Measurements from ENCODE around the gene GNA14.
"Not testable (repeated sequence)": the region's sequence is repeated elsewhere in the genome, so short reads cannot be mapped to it uniquely, and the experiment has no call there.

Gene GNA14

GRCh38 chr9:77649109-77649812 lies 1.1 kb upstream of the GNA14 start:
- H3K27me3 ChIP-seq: peaks cover 0 to 16% of the 10 kb centered on the region in 2 donors
- peaks cover 0 to 21% (median 10%) of the 10 kb centered on the region in 4 donors for H3K4me1 ChIP-seq
- no peak for DNase-seq
- TF ChIP-seq, protein P1, sequence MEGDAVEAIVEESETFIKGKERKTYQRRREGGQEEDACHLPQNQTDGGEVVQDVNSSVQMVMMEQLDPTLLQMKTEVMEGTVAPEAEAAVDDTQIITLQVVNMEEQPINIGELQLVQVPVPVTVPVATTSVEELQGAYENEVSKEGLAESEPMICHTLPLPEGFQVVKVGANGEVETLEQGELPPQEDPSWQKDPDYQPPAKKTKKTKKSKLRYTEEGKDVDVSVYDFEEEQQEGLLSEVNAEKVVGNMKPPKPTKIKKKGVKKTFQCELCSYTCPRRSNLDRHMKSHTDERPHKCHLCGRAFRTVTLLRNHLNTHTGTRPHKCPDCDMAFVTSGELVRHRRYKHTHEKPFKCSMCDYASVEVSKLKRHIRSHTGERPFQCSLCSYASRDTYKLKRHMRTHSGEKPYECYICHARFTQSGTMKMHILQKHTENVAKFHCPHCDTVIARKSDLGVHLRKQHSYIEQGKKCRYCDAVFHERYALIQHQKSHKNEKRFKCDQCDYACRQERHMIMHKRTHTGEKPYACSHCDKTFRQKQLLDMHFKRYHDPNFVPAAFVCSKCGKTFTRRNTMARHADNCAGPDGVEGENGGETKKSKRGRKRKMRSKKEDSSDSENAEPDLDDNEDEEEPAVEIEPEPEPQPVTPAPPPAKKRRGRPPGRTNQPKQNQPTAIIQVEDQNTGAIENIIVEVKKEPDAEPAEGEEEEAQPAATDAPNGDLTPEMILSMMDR (IDR thresholded peaks at IDR 0.05): no peak
- no peaks in the 10 kb centered on the region for H3K36me3 ChIP-seq
- no peaks in the 10 kb centered on the region for H3K9me3 ChIP-seq
- H3K27ac ChIP-seq: no peak overlapping the region
- intact Hi-C loops (cut with DNase I; ENCODE audit: low total_unique reads): no loop called here
- H3K4me3 ChIP-seq: peak overlapping the region; percentile 43 to 65

GRCh38 chr9:77647267-77648233 lies 572 bp downstream of the GNA14 start:
- TF ChIP-seq, protein P1 (IDR thresholded peaks at IDR 0.05): no peak
- Histone ChIP-seq H3K4me1 (peaks cover 0 to 21% (median 10%) of the 10 kb centered on the region in 4 donors), H3K4me3 (peak overlapping the region; percentile 43 to 65), H3K36me3 (no peaks in the 10 kb centered on the region), H3K27ac (peak overlapping the region; percentile 5 to 17), H3K27me3 (peaks cover 0 to 16% of the 10 kb centered on the region in 2 donors), H3K9me3 (no peaks in the 10 kb centered on the region)
- DNase-seq: peak; percentile 33 to 65
- intact Hi-C loops (cut with DNase I; ENCODE audit: low total_unique reads): no loop called here

- TF ChIP-seq, protein P1 (IDR thresholded peaks at IDR 0.05): no peak
- no peaks in the 10 kb centered on the region for H3K9me3 ChIP-seq
- peaks cover 0 to 15% of the 10 kb centered on the region in 2 donors for H3K27me3 ChIP-seq
- DNase-seq: no peak
- H3K4me3 ChIP-seq: no peak overlapping the region
- H3K27ac ChIP-seq: no peak overlapping the region
- H3K36me3 ChIP-seq: no peaks in the 10 kb centered on the region
- H3K4me1 ChIP-seq: peaks cover 0 to 16% (median 8%) of the 10 kb centered on the region in 4 donors
- intact Hi-C loops (cut with DNase I; ENCODE audit: low total_unique reads): no loop called here
Measured at GRCh38 chr9:77643871-77644270, 4.3 kb downstream of the GNA14 start.

DNA sequence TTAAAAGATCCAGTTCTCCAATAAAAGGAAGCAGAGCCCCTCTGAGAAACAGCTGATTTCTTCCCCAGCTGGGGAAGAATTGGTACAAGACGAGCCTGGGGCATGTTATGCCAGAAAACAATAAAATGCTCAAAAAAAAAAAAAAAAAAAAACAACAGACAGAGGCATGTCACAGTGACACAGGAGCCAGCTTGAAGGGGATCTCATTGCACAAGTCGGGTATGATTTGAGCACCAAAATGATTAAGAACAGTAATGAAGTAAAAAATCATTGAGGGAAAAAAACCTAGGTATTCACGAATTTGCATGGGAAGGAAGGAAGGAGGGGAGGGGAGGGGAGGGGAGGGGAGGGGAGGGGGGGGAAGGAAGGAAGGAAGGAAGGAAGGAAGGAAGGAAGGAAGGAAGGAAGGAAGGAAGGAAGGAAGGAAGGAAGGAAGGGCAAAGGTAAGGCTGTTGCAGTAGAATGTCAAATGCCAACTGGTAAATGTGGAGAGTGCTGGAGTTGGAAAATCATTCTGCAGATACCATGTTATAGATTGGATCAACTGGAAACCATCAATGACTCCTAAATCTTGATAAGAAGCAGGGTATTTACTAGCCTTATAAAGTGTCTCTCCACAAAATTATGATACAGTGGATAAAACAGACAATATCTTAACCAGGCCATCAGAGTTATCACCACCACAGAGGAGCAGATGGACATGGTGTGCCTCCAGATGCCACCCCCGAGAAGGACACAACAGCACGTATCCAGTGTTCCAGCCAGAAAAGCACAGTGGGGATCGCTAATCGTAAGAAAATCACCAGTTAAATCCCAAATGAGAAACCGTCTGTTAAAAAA lies 7.2 kb downstream of the GNA14 start:
- intact Hi-C loops (cut with DNase I; ENCODE audit: low total_unique reads): no loop called here
- Histone ChIP-seq H3K4me3 (no peak overlapping the region), H3K36me3 (no peaks in the 10 kb centered on the region), H3K9me3 (no peaks in the 10 kb centered on the region), H3K27ac (no peak overlapping the region), H3K4me1 (no peaks in the 10 kb centered on the region), H3K27me3 (no peaks in the 10 kb centered on the region)
- DNase-seq: no peak
- TF ChIP-seq, protein P1 (IDR thresholded peaks at IDR 0.05): no peak

DNA sequence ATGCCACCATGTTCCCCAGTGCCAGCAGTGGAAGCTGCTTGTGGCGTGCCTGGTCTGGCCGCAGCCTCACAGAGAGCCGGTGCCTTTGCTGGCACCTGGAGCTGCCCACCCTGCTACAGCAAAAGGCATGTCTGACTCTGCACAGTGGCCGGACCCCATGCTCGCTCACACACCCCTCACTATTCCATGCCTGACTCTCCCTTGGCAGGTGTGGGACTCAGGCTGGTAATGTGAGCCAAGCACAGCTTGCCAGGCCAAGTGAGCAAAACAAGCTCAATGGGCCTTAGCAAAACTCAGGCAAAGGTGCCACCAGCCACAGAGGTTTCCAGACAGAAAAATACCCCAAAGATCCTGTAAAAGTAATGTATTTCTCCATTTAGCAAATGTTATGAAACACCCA lies 15.5 kb downstream of the GNA14 start:
- Histone ChIP-seq H3K4me1 (no peaks in the 10 kb centered on the region), H3K9me3 (no peaks in the 10 kb centered on the region), H3K4me3 (no peak overlapping the region), H3K36me3 (no peaks in the 10 kb centered on the region), H3K27ac (no peak overlapping the region), H3K27me3 (no peaks in the 10 kb centered on the region)
- intact Hi-C loops (cut with DNase I; ENCODE audit: low total_unique reads): no loop called here
- DNase-seq: no peak
- TF ChIP-seq, protein P1 (IDR thresholded peaks at IDR 0.05): no peak

- H3K9me3 ChIP-seq: peaks cover 0 to 11% (median 8%) of the 10 kb centered on the region in 3 donors
- H3K27me3 ChIP-seq; H3K36me3 ChIP-seq; intact Hi-C loops (cut with DNase I; ENCODE audit: low total_unique reads); H3K4me1 ChIP-seq; DNase-seq; H3K4me3 ChIP-seq; H3K27ac ChIP-seq: not testable (repeated sequence)
Measured at GRCh38 chr9:77628864-77629263, 19.3 kb downstream of the GNA14 start.

Data from tibial artery (tissue), 4 donors.